ENCODE measurements around the gene PTGDR2. TPM values are rescaled to one million over a fixed set of nuclear protein-coding genes. Genes with fewer than 3 reads are reported as not detected.
A peak's percentile ranks its signal among the peaks of the same experiment; 100 is the strongest.

Gene PTGDR2
- total RNA-seq, 1 donor from 2014 or later: not detected

GRCh38 chr11:60847281-60847680 lies 8.5 kb downstream of the PTGDR2 start:
- peaks cover 1% of the 10 kb centered on the region for H3K36me3 ChIP-seq (ENCODE audit: control insufficient read depth, insufficient read depth, low read length)
- TF ChIP-seq CTCF (IDR thresholded peaks at IDR 0.05; ENCODE audit: insufficient read depth, low read length, poor library complexity, severe bottlenecking): no peak
- no peak overlapping the region for H3K4me3 ChIP-seq (ENCODE audit: low read depth, low read length)
- no peak for DNase-seq (ENCODE audit: low read depth)
- H3K27me3 ChIP-seq (ENCODE audit: control insufficient read depth, insufficient read depth, low read length): peaks cover 3% of the 10 kb centered on the region

GRCh38 chr11:60845338-60845737 lies 10.4 kb downstream of the PTGDR2 start:
- TF ChIP-seq CTCF (IDR thresholded peaks at IDR 0.05; ENCODE audit: insufficient read depth, low read length, poor library complexity, severe bottlenecking): no peak
- H3K27me3 ChIP-seq (ENCODE audit: control insufficient read depth, insufficient read depth, low read length): no peaks in the 10 kb centered on the region
- no peaks in the 10 kb centered on the region for H3K36me3 ChIP-seq (ENCODE audit: control insufficient read depth, insufficient read depth, low read length)
- H3K4me3 ChIP-seq (ENCODE audit: low read depth, low read length): no peak overlapping the region
- no peak for DNase-seq (ENCODE audit: low read depth)

- Histone ChIP-seq H3K27me3 (ENCODE audit: control insufficient read depth, insufficient read depth, low read length) (no peaks in the 10 kb centered on the region), H3K36me3 (ENCODE audit: control insufficient read depth, insufficient read depth, low read length) (no peaks in the 10 kb centered on the region), H3K4me3 (ENCODE audit: low read depth, low read length) (no peak overlapping the region)
- no peak for TF ChIP-seq CTCF (IDR thresholded peaks at IDR 0.05; ENCODE audit: insufficient read depth, low read length, poor library complexity, severe bottlenecking)
- DNase-seq (ENCODE audit: low read depth): no peak
These were observed 10.9 kb downstream of the PTGDR2 start for GRCh38 chr11:60844870-60845221.

GRCh38 chr11:60844045-60844869 lies 11.5 kb downstream of the PTGDR2 start:
- no peak for DNase-seq (ENCODE audit: low read depth)
- Histone ChIP-seq H3K36me3 (ENCODE audit: control insufficient read depth, insufficient read depth, low read length) (no peaks in the 10 kb centered on the region), H3K4me3 (ENCODE audit: low read depth, low read length) (no peak overlapping the region), H3K27me3 (ENCODE audit: control insufficient read depth, insufficient read depth, low read length) (no peaks in the 10 kb centered on the region)
- TF ChIP-seq CTCF (IDR thresholded peaks at IDR 0.05; ENCODE audit: insufficient read depth, low read length, poor library complexity, severe bottlenecking): no peak

GRCh38 chr11:60842668-60843600 lies 12.8 kb downstream of the PTGDR2 start:
- Histone ChIP-seq H3K4me3 (ENCODE audit: low read depth, low read length) (peak overlapping the region; percentile 66), H3K36me3 (ENCODE audit: control insufficient read depth, insufficient read depth, low read length) (no peaks in the 10 kb centered on the region), H3K27me3 (ENCODE audit: control insufficient read depth, insufficient read depth, low read length) (no peaks in the 10 kb centered on the region)
- no peak for DNase-seq (ENCODE audit: low read depth)
- no peak for TF ChIP-seq CTCF (IDR thresholded peaks at IDR 0.05; ENCODE audit: insufficient read depth, low read length, poor library complexity, severe bottlenecking)
